Measurements from ENCODE around the gene ARID1A.
A peak's percentile ranks its signal among the peaks of the same experiment; 100 is the strongest.
"Not testable (repeated sequence)": the region's sequence is repeated elsewhere in the genome, so short reads cannot be mapped to it uniquely, and the experiment has no call there.

The ARID1A gene

DNA sequence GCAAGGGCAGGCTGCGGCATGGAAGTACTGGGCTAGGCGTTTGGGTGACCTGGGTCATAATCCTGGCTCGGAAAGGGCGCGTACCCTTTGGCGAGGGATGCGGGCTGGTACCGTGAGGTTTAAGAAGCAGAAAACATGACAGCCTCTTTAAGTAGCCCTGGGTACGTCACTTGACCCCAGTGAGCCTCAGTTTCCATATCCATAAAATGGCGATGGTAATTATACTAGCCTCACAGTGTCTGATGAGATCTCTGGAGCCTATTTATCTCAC, 92.6 kb downstream of the ARID1A start:
- no peak for DNase-seq (ENCODE audit: low spot score)

DNA sequence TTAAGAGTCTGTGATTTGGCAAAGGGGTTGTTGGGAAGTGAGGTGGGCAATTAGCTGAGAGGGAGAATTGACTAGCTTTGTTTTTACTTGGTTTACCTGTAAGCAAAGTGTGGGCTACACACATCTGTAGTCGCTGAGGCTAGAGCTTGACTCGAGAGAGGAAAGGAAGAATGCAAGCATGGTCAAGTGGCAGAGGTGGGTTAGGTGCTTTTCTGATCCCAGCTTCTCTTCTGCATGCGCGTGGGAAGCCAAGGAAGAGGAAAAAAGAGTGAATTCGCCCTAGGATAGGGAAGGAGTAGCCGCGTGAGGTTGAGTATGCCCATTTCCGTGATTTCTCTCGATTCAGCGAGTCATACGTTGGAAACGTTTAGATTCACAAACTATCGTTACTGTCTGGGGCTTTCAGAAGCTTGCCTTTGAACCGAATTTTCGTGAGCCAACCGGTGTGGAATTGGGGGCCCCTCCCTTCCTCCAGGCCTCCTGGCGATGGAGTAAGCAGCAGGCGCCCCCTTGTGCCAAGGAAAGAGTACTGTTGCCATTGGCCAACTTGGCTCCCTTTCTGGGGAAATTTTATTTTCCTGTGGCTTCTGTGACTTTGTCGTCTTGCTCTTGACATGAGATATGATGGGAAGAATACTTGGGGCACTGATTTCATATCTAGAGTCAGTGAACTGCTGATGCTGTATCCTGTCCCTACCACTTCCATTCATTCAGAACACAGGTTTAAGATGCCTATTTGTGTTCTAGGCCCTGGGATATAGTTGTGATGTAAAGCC, 93.2 kb downstream of the ARID1A start:
- DNase-seq (ENCODE audit: low spot score): peak; percentile 83

DNA sequence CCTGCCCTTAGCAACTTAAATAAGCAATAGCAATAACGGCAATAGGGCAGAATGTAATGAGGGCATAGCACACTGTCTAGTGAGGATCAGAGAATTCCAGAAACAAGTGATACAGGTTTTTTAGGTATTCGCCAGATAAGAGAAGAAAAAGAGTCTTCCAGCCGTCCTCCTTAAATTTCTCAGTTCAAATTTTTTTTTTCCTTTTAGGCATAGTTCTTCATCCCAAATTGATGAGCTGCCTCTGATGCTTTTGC, 93.7 kb downstream of the ARID1A start:
- no peak for DNase-seq (ENCODE audit: low spot score)

DNA sequence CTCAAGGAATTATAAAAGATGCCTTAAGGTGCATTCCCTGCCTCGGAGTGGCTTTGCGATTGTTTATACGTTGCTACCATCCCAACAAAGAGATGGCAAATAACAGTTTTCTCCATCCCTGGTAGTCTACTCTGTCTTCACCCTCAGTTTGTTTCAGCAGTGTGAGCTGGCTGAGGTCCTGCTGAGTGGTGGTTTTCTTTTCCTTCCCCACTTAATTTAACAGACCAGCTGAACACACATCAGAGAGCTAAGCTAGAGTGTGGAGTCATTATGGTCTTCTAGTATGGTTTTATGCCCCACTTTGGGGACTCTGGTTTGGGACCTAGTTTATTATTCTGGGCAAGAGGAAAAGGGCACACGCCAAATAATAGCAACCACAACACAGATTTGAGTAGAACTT, 94.1 kb downstream of the ARID1A start:
- DNase-seq (ENCODE audit: low spot score): no peak

DNA sequence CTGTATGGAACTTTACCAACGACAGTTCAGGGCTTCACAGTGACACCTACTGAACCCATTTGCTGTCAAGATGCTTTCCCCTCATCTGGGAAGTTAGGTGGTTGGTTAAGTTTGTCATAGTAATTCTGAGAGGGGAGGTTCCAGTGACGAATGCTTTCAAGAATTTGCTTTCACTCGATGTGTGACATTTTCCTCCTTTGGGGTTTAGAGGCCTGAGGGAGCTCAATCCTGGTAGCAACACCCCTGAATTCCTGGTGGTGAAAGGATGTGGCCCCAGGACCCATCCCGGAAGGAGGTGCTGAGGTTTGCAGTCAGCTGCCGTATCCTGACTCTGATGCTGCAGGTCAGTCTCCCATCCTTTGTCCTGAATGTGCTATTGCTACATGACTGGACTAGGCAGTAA, 94.7 kb downstream of the ARID1A start:
- no peak for DNase-seq (ENCODE audit: low spot score)

DNA sequence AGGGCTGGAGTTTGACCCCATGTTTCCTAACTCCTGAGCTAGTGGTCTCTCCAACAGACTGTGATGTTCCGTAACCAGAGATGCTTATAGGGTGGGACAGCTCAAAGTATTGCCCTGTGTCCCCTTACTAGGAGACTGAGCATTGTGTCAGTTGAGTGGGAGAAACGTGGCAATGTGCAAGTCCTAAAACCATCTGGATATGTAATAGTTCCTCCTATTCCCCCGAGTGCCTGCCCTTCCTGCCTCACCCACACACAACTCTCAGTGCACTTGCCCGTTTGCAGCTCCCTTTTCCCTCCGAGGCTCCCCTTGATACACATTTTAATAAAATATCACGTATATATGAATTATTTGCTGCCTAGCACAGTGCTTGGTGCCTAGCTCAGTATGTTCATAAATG, 95.3 kb downstream of the ARID1A start:
- DNase-seq (ENCODE audit: low spot score): no peak

DNA sequence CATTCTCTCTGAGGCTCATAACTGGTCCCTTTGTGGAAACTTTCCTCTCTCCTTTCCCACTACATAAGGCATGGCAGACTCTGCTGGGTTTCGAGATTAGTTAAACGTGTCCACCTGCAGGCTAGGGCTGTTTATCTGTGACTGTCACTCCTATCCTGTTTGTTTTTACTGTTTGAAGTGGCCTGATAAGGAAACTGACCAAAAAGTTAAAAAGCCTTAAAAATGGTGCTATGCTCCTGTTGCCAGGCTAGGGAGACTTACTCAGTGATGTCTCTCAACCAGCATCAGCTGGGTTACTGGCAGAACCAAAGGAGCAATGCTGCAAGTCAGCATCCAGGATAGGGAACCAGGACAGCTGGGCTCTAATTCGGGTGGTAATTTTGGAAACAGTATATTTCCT, 95.8 kb downstream of the ARID1A start:
- no peak for DNase-seq (ENCODE audit: low spot score)

DNA sequence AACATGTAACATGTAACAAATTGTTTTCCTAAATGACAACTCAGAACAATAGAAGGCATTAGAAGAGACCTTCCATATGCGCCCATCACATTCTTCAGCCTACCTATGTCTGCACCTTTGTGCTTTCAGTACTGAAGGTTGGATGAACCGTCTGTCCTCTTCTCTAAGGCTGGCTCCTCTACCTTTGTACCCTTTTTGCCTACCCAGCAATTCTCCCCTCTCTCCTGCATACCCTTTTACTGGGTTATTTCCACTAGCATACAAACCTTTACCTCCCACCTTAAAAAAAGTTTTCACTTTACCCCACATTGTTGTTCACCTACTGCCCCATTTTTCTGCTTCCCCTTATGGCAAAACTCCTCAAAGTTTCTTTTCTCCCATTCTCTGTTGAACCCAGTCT, 97.1 kb downstream of the ARID1A start:
- no peak for DNase-seq (ENCODE audit: low spot score)

DNA sequence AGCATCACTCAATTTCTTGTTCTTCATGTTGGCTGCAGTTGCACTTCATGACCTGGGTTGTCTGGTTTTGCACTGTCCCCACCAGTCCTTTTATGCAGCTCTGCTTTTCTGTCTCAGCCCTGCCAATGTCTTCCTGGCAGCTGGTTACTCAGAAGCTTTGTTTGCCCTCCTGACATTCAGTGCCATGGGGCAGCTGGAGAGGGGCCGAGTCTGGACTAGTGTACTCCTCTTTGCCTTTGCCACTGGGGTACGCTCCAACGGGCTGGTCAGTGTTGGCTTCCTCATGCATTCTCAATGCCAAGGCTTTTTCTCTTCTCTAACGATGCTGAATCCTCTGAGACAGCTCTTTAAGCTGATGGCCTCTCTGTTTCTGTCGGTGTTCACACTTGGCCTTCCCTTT, 98.6 kb downstream of the ARID1A start:
- DNase-seq (ENCODE audit: low spot score): no peak

DNA sequence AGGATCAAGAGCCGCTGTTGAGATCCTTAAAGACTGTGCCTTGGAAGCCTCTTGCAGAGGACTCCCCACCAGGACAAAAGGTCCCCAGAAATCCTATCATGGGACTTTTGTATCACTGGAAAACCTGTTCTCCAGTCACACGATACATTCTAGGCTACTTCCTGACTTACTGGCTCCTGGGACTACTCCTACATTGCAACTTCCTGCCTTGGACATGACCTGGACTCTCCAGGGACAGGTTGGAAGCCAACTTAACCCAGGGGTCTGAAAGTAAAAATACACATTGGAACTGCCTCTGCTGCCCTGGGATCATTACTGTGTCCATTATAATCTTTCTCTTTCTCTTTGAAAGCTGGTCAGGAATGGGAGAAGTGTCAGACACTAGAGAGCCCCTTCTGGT, 101.8 kb downstream of the ARID1A start:
- DNase-seq (ENCODE audit: low spot score): no peak

DNA sequence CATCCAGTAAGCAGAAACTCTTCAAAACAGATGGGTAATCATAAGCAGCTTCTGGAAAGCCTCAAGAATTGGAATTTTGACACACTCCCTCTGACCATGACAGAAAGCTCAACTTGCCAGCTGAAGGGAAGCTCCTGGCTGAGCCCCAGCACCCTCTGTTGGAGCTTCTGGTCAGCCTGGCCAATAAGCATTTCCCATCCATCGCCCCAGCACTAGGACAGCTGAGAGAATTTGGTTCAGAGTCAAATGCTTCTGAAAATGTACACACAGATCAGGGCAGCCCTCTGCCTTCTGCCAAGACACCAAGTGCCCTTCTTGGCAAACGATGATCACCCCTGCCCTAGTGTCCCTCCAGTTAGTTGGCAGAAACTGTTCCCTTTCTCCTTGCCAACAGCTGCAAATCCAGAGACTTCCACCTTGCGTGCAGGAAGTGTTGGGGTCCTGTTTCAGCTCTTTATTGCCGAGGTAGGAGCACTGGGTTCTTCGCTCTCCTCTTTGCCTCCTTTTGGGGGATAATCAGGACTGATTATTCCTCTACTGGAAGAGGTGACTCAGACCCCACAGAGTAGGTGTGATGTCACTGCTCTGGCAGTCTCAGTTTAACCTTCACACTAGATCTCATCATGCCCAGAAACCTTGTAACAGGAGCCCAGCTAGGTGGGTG, 103.8 kb downstream of the ARID1A start:
- peak; percentile 44 for DNase-seq (ENCODE audit: low spot score)

DNA sequence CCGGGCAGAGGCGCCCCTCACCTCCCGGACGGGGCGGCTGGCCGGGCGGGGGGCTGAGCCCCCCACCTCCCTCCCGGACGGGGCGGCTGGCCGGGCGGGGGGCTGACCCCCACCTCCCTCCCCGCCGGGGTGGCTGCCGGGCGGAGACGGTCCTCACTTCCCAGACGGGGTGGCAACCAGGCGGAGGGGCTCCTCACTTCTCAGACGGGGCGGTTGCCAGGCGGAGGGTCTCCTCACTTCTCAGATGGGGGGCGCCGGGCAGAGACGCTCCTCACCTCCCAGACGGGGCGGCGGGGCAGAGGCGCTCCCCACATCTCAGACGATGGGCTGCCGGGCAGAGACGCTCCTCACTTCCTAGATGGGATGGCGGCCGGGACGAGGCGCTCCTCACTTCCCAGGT, 108.1 kb downstream of the ARID1A start:
- DNase-seq (ENCODE audit: low spot score): not testable (repeated sequence)

DNA sequence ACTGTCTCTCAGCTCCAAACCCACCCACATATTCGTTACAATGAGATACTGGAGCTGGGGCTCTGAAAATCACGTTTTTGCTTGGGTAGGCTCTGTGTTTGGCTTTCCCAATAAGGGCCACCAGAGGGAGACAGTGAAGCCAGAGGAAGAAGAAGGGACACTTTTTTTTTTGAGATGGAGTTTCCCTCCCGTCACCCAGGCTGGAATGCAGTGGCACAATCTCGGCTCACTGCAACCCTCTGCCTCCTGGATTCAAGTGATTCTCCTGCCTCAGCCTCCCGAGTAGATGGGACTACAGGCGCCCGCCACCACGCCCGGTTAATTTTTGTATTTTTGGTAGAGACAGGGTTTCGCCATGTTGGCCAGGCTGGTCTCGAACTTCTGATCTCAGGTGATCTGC, 114.3 kb downstream of the ARID1A start:
- peak; percentile 66 for DNase-seq (ENCODE audit: low spot score)

DNA sequence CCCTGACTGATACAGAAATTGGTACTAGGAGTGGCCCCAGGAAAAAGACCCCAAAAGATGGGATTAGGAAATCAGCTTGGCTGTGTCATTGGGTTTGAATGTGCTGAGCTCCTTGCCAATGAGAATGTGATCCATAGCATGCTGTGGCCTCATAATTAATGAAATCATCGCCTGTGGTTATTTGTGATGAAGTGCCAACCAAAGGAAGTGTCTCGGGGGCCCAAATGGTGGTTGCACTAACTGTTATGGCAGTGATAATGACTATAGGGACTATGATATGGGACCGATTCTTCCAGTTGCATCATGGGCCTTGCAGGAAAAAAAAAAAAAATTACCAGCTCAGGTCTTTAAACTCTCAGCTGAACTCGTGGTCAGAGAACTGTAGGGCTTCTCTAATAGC, 115.2 kb downstream of the ARID1A start:
- DNase-seq (ENCODE audit: low spot score): no peak

DNA sequence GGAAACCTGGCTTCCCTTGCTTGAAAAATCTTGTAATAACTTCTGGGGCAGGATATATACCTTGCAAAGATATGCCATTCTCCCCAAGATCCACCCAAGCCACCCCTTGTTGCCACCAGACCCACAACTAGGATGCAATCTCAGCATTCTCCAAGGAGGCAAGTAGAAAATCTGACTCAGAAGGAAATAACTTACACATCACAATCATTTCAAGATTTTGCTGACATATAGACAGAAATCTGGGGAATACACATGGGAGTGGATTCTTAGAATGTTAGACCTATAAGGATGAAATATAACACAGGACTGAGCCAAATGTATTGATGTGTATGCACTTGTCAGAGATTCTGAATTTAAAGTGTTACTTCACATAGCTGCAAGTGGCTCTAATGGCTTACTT, 115.9 kb downstream of the ARID1A start:
- DNase-seq (ENCODE audit: low spot score): no peak

DNA sequence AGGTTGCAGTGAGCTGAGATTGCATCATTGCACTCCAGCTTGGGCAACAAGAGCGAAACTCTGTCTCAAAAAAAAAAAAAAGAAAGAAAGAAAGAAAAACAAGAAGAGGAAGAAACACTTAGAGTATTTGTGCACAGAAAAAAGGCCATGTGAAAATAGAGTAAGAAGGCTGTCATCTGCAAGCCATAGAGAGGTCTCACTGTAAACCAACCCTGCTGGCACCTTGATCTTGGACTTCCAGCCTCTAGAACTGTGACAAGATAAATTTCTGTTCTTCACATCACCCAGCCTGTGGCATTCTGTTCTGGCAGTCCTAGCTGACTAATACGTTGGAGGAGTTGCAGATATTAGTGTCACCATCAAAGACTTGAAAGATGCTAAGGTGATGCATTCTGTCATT, 118.6 kb downstream of the ARID1A start:
- DNase-seq (ENCODE audit: low spot score): no peak

DNA sequence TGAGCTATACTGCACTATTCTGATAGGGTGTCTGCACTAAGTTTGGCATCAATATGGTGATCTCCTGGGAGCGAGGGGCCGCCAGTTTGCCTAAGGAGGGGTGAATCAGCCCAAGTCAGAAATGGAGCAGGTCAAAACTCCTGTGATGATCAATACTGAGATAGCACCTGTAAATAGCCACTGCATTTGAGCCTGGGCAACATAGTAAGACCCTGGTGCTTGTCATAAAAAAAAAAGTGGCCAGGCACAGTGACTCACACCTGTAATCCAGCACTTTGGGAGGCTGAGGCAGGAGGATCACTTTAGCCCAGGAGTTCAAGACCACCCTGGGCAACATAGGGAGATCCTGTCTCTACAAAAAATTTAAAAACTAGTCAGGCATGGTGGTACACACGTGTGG, 119.1 kb downstream of the ARID1A start:
- DNase-seq (ENCODE audit: low spot score): no peak

DNA sequence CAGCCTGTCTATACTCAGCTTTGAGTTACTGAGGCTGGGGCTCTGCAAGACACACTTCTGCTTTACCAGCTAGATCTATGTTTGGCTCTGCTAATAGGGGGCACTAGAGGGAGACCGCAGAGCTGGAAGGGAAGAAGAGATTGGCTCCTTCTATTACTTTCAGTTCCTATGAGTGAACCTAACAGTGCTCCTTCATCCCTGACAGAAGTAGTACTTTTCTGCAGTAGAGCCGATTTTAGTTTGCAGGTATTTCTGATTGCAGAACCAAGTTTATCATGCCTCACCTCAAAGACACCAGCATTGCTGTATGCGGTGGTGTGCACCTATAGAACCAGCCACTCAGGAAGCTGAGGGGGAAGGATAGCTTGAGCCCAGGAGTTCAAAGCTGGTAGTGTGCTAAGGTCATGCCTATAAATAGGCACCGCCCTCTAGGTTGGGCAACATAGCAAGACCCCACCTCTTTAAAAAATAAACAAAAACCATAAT, 125.0 kb downstream of the ARID1A start:
- no peak for DNase-seq (ENCODE audit: low spot score)

DNA sequence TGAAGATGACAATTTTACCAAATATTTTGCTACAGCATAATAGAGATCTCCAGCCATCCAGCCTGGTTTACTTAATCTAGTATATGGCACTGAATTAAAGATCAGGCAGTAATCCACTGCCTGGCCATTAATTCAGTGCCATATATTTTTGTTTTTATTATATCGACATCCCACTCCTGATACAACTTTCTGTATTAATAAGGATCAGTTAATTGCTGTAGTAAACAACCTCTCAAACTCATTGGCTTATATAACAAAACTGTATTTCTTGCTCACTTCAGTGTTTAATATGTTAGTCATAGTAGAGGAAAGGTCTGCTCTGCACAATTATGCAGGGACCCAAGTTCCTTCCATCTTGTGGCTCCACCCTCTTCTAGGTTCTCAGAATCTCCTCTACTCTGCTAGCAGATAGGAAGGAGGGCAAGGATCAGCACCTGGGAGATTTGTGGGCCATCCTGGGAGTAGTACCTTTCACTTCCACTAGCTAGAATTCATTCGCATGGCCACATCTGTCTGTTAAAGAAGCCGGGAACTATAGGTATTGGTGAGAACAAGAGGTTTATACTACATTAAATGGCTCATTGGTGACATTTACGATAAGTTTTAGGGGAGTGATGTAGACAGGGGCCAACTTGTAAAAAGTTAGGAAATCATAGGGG, 127.1 kb downstream of the ARID1A start:
- DNase-seq (ENCODE audit: low spot score): no peak

DNA sequence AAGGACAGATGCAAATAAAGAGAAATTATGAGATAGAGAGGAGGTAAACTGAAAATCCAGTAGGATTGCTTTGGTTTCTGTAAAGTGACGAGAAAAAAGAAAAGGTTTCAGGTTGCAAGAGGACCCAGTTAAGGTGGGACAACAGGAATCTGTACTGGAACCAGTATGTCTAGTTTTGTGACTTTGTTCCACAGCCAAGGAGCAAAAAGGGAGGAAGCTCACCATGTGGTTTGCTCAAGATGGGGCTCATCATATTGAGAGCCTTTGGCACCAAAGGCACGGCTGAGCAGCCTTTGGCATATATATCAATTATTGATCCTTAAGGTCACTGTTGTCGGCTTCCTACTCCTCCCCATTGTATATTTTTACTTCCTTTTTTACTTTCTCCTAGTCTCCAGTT, 128.9 kb downstream of the ARID1A start:
- DNase-seq (ENCODE audit: low spot score): no peak

DNA sequence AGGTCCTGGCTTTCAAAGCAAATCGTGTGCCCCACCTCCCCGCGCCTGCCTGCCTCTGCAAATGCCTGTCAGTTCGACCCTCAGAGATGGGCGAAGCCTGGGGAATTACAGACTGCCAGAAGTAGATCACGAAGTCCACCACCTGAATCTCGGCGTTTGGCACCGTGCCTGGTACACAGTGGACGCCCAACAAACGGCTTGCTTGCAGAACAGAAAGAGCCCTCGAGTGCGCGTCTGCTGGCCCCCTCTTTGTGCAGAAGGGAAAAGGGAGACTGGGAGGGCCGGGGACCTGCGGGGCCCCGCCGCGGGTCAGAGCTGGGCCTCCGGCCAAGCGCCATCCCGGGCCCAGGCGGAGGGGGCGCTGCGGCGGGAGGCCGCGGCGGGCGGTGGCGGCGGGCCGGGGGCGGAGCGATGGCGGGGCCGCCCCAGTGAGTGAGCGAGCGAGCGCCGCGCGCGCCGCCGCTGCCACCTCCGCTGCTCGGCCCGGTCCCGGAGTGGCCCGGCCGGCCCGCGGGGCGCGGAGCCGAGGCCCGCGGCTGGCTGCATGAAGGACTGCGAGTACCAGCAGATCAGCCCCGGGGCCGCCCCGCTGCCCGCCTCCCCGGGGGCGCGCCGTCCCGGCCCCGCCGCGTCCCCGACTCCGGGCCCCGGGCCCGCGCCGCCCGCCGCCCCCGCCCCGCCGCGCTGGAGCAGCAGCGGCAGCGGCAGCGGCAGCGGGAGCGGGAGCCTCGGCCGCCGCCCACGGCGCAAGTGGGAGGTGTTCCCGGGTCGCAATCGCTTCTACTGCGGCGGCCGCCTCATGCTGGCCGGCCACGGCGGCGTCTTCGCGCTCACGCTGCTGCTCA, 130.7 kb downstream of the ARID1A start, which contains the start of gene ZDHHC18:
ZDHHC18 (plus strand) TSS at position 428 of the 845 bp plus-strand sequence; CDS start at position 545, 117 bp downstream.
- DNase-seq (ENCODE audit: low spot score): peak; percentile 41

DNA sequence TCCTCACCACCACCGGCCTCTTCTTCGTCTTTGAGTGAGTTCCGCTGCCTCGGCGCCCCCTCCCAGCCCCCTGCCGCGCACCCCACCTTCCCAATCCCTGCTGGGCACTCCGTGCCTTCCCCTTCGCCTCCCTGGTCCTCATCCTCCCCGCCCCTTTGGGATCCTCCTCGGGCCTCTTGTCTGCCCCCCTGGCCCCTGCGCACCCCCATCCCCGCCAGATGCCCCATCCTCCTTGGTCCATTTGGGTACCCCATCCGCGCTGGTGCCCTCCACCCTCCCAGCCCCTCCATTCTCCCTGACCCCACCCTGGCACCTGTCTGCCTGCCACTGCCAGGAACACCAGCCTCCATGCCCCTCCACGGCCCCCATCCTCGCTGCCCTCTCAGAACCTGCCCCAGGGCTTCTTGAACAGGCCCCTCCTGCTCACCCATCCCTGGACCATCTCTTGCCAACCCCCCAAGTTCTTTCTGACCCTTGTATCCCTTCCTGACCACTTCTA, 131.3 kb downstream of the ARID1A start:
- DNase-seq (ENCODE audit: low spot score): no peak

DNA sequence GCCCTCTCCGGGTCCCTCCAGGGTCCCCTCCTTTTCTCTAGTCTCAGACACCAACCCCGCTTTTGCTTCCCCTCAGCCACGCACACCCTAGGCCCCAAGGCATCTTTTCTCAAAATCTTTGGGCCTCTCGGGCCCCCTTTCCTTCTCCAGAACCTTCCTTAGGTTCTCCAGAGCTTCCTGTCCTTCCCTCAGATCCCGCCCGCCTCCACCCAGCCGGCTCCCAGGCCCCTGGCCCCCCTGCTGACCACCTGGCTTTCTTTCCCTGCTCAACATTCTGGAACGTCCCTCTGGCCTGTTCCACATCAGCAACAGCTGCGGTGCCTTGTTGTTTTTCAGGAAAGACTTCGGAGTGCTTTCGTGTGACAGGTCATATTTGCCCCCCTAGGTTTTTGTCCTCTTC, 131.8 kb downstream of the ARID1A start:
- no peak for DNase-seq (ENCODE audit: low spot score)

Data from SW480 (cell line).